SHP77 treated with DMSO at 0.1 percent for 48 hours (cell line): ENCODE measurements around the gene TNS1.
"Not testable (repeated sequence)": the region's sequence is repeated elsewhere in the genome, so short reads cannot be mapped to it uniquely, and the experiment has no call there.

Experiments
- DNase-seq: peaks from one replicate; lab custom pipeline; 2025; lab: John Stamatoyannopoulos, UW

The TNS1 gene

GRCh38 chr2:218002845-218003180, at the start of gene TNS1:
Gene TNS1, minus strand, starts transcription at chr2:218002995. Its CDS starts 123 bp downstream, at chr2:218002872.
- no peak for DNase-seq

GRCh38 chr2:218051903-218052302, 49.1 kb upstream of the TNS1 start:
- DNase-seq, result no peak

- no peak for DNase-seq
Measured at GRCh38 chr2:218047536-218048225, 44.9 kb upstream of the TNS1 start.

- DNase-seq, result no peak
Measured at GRCh38 chr2:218046238-218046637, 43.4 kb upstream of the TNS1 start.

DNA sequence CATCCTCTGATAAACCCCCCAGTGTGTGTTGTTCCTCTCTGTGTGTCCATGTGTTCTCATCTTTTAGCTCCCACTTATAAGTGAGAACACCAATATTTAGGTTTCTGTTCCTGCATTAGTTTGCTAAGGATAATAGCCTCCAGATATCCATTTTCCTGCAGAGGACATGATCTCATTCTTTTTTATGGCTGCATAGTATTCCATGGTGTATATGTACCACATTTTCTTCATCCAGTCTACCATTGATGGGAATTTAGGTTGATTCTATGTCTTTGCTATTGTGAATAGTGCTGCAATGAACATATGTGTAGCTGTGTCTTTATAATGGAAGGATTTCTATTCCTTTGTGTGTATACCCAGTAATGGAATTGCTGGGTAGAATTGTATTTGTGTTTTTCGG, 41.8 kb upstream of the TNS1 start:
- not testable (repeated sequence) for DNase-seq

GRCh38 chr2:218043701-218044109, 40.9 kb upstream of the TNS1 start:
- no peak for DNase-seq

GRCh38 chr2:218043100-218043499, 40.3 kb upstream of the TNS1 start:
- no peak for DNase-seq

DNA sequence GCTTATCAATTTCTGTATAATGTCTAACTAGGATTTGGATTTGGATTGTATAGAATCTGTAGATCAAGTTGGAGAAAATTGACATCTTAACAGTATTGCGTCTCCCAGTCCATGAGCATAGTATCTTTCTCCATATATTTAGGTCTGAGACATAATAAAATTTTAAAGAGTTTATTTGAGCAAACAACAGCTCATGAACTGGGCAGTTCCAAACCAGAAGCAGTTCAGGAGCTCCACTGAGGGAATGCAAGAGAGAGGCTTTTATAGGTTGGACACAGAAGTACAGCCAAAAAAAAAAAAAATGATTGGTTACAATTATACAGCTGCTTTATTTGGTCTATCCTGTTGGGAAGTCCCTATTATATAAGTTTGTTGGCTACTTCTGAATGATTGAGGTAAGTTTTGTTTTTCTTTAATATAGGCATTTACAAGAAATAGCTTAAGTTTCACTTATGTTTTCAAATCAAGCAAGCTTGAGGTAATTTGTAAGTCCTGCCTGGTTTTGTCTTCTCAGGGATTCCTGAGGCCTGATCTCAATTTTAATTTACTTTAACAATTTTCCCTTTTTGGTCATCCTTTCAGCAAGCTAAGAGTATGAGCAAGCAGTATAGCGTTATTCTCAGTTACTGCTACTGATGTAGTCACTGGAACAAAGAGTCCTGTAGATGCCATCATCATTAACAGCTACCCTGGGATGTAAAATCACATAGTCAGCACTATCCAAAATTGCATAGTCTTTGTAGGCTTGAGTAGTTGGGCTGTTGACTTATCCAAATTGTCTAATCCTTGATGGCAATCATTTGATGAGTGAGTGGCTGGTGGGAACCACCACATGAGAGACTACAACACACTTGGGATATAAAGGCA, 38.7 kb upstream of the TNS1 start:
- no peak for DNase-seq

DNA sequence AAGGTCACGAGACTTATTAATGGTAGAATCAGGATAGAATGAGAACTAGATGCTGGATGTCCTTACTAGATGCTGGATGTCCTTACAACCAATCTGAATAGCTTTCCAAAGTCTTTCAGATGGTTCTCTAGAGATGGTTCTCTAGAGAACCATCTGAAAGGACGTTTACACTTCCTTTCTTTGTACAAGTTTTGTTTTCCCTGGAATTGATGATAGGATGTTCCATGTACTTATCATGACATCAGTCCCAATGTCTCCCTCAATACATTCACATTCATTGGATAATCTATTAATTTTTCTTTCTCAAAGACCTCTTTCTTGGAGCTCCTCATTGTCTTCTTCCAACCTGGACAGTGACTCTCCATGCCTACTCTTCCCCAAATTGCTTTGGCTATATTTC, 38.1 kb upstream of the TNS1 start:
- DNase-seq, result no peak

DNA sequence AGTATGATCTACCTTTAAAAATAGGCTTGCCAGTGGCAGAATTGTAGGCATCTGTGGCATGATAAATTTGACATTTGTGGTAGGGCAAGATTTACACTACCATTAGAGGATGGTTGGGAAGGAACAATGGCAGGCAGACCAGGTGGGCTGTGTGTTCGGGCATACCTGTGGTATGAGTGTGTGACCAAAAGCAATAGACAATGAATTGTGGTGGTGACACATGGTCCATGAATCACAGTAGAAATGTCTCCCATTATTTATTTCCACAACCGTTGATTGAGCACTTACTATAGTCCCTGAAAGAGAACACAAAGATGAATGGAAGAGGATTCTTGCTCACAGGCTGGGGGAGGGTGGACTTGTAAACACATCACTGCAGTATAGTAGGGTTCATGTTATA, 36.4 kb upstream of the TNS1 start:
- no peak for DNase-seq

GRCh38 chr2:218036371-218036770, 33.6 kb upstream of the TNS1 start:
- no peak for DNase-seq

- DNase-seq, result no peak
Measured at GRCh38 chr2:218035463-218036100, 32.8 kb upstream of the TNS1 start.

DNA sequence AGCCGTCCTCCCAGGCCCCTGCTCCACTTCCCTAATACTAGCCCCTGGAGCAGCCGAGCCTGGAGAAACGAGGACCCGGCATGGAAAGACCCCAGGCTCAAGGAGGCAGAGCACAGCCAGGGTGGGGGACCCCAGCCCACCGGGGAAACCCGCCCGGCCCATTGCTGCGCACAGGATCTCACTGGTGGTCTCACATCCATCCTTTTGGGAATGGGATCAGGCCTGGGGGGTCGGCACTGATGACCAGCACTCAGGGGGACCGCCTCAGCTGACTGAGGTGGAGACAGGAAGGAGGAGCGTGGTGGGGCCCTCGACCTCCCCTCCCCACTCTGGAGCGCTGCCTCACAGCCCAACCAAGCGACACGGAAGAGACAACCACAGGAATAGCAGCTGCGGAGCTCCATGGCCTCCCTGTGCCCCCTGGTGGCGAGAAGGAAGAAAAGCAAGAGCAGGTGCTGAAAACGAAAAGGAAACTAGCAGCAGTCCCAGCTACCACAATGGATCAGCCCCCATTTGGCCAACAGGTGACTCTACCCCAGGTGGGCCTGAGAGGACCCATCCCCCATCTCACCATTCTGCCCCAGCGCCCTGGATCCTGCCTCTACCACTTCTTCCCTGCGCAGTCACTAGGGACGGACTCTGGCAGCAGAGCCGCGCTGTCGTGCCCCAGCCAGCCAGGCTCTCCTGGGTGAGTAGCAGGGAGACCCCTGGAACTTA, 31.9 kb upstream of the TNS1 start:
- peak; percentile 54 for DNase-seq

DNA sequence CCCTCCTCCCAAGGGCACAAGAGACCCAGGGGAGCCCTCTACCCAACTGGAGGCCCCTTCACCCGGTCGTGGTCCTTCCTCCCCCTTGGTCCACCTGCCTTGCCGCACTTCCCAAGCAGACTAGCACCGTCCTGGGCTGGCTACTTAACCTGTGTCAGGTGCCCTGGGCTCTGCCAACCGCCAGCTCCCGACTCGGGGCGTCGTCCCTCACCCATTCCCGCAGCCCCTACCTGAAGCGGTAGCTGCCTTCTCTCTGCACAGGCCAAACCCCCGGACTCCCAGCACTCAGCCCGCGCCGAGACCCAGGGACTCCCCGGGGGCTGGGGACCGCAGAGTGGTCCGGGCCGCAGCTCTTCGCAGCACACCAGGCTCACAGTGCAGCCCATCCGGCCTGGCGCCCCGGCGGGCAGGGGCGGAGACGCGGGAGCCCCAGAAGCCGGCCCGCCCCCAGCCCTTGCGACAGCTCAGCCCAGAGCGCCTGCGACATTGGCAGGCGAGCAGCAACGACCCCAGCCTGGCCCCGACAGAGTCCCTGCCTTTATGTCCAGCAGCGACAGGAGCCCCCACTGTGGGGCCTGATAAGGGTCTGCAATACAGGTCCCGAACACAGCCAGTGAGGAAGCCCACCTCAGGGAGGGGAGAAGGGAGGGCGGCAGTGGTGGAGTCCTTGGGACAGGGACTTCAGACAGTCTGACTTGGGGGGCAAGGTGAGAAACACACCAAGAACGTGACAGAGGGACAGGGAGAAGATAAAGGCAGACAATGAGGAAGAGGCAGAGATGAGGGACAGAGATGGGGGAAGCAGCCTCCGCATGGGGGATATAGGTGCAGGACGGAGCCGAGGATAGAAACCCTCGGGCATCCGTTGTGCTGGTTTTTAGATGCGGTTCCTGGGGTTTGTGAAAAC, 31.0 kb upstream of the TNS1 start:
- no peak for DNase-seq

DNA sequence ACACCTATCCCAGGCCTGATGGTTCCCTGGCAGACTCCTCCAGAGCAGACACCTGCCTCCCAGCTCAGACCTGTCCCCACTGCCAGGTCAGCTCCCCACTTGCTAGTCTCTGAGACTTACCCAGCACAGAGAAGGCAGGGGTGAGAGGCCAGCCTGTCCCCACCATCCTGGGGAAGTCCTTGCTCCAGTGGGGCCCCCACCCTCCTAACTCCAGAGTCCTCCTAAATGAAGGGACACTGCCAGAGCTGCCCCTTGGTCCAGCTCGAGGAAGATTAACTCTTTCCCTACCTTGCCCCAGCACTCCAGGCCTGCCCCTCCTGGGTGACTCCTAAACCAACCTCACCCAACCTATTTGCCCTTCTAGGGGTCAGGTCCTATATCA, 30.4 kb upstream of the TNS1 start:
- no peak for DNase-seq

GRCh38 chr2:218032336-218033171, 29.8 kb upstream of the TNS1 start:
- no peak for DNase-seq

DNA sequence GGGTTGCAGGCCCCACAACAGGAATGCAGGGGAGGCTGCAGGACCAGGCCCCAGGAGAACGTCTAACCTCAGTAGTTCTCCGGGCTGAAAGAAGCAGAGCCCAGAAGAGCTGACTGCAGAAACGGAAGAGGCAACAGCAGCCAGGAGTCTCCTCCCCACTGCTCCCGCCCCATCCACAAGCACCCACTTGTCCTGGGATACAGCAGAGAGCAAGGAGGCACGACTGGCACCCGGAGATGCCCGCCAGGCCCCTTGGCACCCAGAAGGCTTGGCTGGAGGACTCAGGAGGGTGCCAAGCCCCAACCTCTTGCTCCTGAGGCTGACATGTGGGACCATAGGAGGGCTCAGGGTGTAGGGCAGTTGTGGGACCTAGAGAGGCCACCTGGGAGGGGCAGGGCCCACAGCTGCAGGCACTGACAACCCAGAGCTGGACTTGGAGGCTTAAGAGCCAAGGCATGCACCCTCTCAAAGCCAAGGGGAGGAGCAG, 29.0 kb upstream of the TNS1 start:
- DNase-seq, result no peak

DNA sequence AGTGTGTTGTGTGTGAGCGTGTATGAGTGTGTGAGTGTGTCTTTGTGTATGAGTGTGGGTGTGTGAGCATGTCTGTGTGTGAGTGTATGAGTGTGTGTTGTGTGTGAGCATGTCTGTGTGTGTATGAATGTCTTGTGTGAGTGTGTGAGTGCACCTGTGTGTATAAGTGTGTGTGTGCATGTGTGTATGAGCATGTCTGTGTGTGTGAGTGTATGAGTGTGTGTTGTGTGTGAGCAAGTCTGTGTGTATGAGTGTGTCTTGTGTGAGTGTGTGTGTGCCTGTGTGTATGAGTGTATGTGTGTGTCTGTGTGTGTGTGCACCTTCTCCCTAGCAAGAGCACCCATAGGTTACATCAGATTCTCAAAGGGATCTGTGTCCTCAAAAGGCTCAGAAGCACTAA, 28.5 kb upstream of the TNS1 start:
- no peak for DNase-seq

DNA sequence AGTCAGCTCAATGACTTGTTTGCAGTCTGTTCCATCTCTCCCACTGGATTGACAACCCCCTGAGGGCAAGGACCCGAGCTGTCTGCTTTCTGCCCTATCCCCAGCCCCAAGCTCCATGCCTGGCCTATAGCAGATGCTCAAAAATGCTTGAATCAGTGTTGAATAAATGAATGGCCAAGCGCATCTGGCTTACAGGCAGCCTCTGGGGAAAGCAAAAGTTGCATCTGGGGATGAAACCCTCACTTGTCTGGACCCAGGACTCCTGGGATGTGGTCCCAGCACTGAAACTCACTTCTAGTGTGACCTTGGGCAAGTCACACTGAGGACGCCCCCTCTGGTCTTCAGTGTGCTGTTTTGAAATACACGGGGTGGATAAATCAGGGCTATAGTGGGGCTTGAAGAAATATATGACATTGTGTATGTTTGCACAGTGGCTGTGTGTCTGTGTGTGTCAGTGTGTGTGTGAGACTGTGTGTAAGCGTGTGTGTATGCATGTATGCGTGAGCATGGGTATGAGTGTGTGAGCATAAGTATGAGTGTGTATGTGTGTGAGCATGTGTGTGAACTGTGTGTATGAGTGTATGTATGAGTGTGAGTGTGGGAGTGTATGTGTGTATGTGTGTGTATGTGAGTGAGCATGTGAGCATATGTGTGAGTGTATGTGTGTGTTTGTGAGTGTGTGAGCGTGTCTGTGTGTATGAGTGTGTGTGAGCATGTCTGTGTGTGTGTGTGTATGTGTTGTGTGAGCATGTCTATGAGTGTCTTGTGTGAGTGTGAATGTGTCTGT, 27.8 kb upstream of the TNS1 start:
- no peak for DNase-seq
